GM18526 (cell line): ENCODE data around the gene KDM2B.

Experiments
- POLR2A ChIP-seq: IDR thresholded peaks from 3 replicates; pipeline ENCODE4 v1.6.1; 2011; ENCODE audit not compliant: insufficient read length; ENCODE audit errors: extremely low read depth

KDM2B gene

GRCh38 chr12:121507984-121508383, 72.8 kb downstream of the KDM2B start:
- no peak for TF ChIP-seq POLR2A

DNA sequence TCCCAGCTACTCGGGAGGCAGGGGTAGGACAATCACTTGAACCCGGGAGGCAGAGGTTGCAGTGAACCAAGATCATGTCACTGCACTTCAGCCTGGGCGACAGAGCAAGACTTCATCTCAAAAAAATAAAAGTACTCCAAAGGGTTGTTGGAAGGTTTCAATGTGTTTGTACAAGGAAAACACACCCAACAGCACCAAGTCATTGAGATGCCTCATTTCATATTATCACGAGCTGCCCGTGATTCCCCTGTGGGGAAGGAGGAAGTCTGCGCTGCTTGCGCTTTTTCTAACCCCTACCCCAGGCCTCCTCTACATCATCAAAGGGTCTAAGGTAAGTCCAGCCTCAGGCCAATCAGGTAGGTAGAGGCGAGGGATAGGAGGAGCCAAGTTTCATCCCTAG, 73.6 kb downstream of the KDM2B start:
- no peak for TF ChIP-seq POLR2A

DNA sequence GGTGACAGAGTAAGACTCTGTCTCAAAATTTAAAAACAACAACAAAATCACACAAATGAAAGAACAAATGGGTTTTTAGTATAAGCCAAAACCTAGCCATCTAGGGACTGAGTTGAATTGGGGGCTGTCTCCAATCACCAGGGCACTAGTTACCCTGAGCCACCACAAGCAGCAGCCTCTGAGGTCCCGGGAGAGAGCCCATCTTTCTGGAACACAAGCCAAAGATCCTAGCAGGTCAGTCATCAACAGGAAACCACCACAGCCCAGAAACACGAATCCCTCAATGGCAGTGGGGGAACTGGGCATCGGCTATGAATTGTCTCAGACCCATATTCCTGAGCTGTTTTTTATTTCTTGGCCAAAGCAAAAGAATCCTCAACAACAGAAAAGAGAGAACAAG, 75.3 kb downstream of the KDM2B start:
- no peak for TF ChIP-seq POLR2A

- no peak for TF ChIP-seq POLR2A
Observed at GRCh38 chr12:121504505-121504904, 76.3 kb downstream of the KDM2B start.

DNA sequence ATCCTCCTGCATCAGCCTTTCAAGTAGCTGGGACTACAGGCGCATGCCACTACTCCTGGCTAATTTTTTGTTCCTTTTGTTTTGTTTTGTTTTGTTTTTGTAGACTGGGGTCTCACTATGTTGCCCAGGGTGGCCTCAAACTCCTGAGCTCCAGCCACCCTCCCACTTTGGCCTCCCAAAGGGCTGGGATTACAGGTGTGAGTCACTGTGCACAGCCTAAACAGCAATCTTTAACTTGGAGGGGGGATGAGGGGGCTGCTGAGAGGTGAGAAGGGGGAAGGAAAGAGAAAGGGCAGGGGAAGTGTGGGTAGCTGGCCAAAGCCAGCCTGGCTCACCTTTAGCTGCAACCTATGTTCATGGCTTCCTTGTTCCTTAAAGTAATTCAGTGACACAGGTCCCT, 77.4 kb downstream of the KDM2B start:
- no peak for TF ChIP-seq POLR2A

- no peak for TF ChIP-seq POLR2A
Observed at GRCh38 chr12:121501946-121502345, 78.9 kb downstream of the KDM2B start.

- no peak for TF ChIP-seq POLR2A
Observed at GRCh38 chr12:121499929-121500793, 80.7 kb downstream of the KDM2B start.

GRCh38 chr12:121495746-121496145, 85.1 kb downstream of the KDM2B start:
- TF ChIP-seq POLR2A: no peak

- no peak for TF ChIP-seq POLR2A
Observed at GRCh38 chr12:121494093-121494787, 86.6 kb downstream of the KDM2B start.

DNA sequence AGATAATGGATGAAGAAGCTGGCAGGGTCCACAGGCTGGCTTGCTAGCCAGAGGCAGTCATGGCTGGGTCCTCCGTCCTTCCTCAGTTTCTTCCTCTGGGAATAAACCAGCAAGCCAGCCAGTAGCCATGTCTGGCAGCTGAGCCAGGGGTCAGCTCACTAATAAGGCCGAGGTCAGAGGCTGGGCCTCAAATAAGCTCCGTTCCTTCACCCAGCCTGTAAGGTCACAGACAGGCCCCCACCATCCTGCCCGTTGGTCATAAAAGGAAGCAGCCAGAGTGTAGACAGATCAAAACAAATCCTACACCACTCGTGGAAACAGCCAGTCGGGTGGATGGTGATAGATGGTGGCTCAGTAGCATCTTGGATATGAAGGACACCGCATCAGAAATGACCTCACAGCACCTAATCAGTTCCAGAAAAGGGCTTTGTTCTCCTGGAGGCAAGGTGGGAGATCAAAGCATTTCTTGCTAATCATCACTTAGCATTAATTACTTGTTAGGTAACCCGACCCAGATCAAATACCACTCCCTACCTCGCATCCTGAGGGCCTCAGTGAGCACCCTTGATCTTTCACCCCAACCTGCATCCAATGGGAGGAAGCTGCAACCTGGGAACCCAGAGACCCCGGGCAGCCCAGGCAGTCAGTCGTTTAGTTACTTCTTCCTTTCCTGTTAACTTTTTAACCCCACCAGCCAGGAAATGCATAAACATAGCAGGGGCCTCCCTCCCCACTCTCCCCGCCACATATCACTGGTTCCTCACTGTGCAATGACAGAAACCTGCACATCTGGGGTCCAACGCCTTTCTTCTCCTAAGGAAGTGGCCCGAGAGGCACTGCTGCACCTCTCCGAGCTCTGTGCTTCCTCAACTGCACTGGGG, 90.2 kb downstream of the KDM2B start:
- TF ChIP-seq POLR2A: no peak

DNA sequence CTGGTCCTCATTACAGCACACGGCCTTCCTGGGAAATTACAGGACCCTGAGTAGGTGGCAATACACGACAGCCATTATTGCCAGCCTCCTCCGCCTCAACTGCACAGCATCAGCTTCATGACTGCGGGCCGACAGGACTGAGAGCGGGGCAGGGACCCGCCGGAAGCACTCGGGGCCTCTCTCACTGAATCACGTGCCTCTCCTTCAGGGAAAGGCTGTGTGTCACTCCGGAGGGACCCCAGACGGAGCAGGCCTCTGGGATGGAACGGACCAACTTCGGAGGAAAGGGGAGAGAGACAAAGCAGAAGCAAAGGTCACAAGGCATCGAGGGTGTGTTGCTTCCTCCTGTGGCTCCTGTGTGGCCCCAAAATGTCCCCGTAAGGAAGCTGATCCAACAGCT, 90.9 kb downstream of the KDM2B start:
- no peak for TF ChIP-seq POLR2A

GRCh38 chr12:121484967-121485366, 95.9 kb downstream of the KDM2B start:
- no peak for TF ChIP-seq POLR2A

DNA sequence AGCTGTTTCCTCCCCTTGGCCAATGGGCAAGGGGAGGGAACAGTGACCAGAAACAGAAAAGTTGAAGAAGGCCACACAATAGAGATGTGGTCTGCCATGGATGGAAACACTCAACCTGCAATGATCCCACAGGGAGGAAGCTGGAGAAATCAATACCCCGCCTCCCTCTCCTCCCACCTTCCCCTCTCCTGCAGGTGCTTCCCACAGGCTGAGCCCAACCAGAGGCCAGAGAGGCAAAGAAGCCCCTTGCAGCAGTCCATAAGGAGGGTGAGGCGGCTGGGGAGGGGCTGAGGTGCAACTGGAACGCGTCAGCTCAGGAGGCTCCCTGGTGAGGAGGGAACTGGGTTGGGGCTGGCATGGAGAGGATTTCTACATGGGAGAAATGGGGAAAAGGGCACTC, 96.9 kb downstream of the KDM2B start:
- TF ChIP-seq POLR2A: no peak

- TF ChIP-seq POLR2A: no peak
Observed at GRCh38 chr12:121476477-121476876, 104.3 kb downstream of the KDM2B start.

DNA sequence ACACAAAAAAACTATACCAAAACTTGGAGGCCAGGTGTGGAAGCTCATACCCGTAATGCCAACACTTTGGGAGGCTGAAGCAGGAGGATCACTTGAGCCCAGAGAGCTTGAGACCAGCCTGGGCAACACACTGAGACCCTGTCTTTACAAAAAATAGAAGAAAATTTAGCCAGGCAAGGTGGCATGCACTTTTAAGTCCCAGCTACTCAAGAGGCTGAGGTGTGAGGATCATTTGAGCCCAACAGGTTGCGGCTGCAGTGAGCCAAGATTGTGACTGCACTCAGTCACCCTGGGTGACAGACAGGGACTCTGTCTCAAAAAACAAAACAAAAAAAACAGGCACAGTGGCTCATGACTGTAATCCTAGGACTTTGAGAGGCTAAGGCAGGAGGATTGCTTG, 105.5 kb downstream of the KDM2B start:
- no peak for TF ChIP-seq POLR2A
